HepG2 (cell line): Measurements from ENCODE around the gene NME4. TPM values are rescaled to one million over a fixed set of nuclear protein-coding genes. Genes with fewer than 3 reads are reported as not detected.
A peak's percentile ranks its signal among the peaks of the same experiment; 100 is the strongest.

Experiments used
- HNF4G ChIP-seq, 2 experiments: sonication (generic) in 1 of 2; formaldehyde crosslinking in 1 of 2; IDR thresholded peaks; 2 replicates each; pipeline versions ENCODE4 v1.4.0 to v1.6.1; 2011 to 2020; ENCODE audit warnings: borderline replicate concordance in 2 of 2, low read depth in 2 of 2, mild to moderate bottlenecking in 2 of 2, low read length in 1 of 2, missing genetic modification reagents in 1 of 2, moderate library complexity in 1 of 2
- MAFK ChIP-seq, 2 experiments: IDR thresholded peaks in 1 of 2; conservative IDR thresholded peaks in 1 of 2; 2 replicates each; pipeline ENCODE4 v1.6.1; 2011; ENCODE audit warnings: improper control_type of control experiment in 2 of 2, low read length in 2 of 2
- NCOR1 ChIP-seq: fragments of 200-600 bp; sonication (generic); IDR thresholded peaks from 2 replicates; pipeline ENCODE4 v1.7.0; 2017; ENCODE audit warnings: antibody characterized with exemption, low read length, borderline replicate concordance
- NR2F2 ChIP-seq: IDR thresholded peaks from 2 replicates; pipeline ENCODE4 v1.6.1; 2012; ENCODE audit warnings: low read depth, inconsistent platforms, borderline replicate concordance
- NRL ChIP-seq: sonication (generic); formaldehyde crosslinking; IDR thresholded peaks from 2 replicates; pipeline ENCODE4 v1.5.0; 2020; ENCODE audit warnings: missing genetic modification reagents, mild to moderate bottlenecking, moderate library complexity, borderline replicate concordance
- PATZ1 ChIP-seq: sonication (generic); formaldehyde crosslinking; IDR thresholded peaks from 2 replicates; pipeline ENCODE4 v1.4.0; 2020; ENCODE audit warnings: missing genetic modification reagents
- RXRB ChIP-seq: IDR thresholded peaks from 2 replicates; pipeline ENCODE4 v1.6.1; 2016; ENCODE audit warnings: borderline replicate concordance, missing genetic modification reagents, missing compliant biosample characterization
- SAFB2 ChIP-seq: sonication (generic); formaldehyde crosslinking; IDR thresholded peaks from 2 replicates; pipeline ENCODE4 v1.5.1; 2020; ENCODE audit warnings: missing genetic modification reagents, low read depth, mild to moderate bottlenecking, borderline replicate concordance
- SP2 ChIP-seq: sonication (generic); formaldehyde crosslinking; IDR thresholded peaks from 2 replicates; pipeline ENCODE4 v1.5.1; 2020; ENCODE audit warnings: mild to moderate bottlenecking, missing genetic modification reagents
- TCF7 ChIP-seq: sonication (generic); IDR thresholded peaks from 2 replicates; pipeline ENCODE4 v1.6.1; 2016; ENCODE audit warnings: antibody characterized with exemption, low read depth
- ZFP36L1 ChIP-seq: sonication (generic); formaldehyde crosslinking; IDR thresholded peaks from 2 replicates; pipeline ENCODE4 v1.8.0; 2022; ENCODE audit warnings: mild to moderate bottlenecking, missing genetic modification reagents, moderate library complexity
- ZFP91 ChIP-seq: sonication (generic); formaldehyde crosslinking; IDR thresholded peaks from 2 replicates; pipeline ENCODE4 v1.9.0; 2022; ENCODE audit warnings: missing genetic modification reagents, mild to moderate bottlenecking, borderline replicate concordance
- ZFX ChIP-seq: sonication (generic); formaldehyde crosslinking; IDR thresholded peaks from 2 replicates; pipeline ENCODE4 v1.4.0; 2020; ENCODE audit warnings: mild to moderate bottlenecking, low read depth, missing genetic modification reagents, moderate library complexity
- ZNF256 ChIP-seq: sonication (generic); formaldehyde crosslinking; conservative IDR thresholded peaks from 2 replicates; pipeline ENCODE4 v1.4.0; 2020; ENCODE audit warnings: missing genetic modification reagents
- ZNF883 ChIP-seq: sonication (generic); formaldehyde crosslinking; IDR thresholded peaks from 2 replicates; pipeline ENCODE4 v1.5.1; 2020; ENCODE audit warnings: mild to moderate bottlenecking, missing genetic modification reagents; ENCODE audit errors: not compliant biosample characterization
- polyA plus RNA-seq, 8 experiments: library from polyadenylated mRNA; depleted of rRNA in 3 of 8; stranded (reverse) in 7 of 8; unstranded in 1 of 8; fragments of >200 nt; fragmentation: Illumina TruSeq in 4 of 8; extraction: Trizol in 4 of 8; gene quantifications; 2 replicates each; pipeline versions ENCODE4 v1.2.1 to v1.2.3, GENCODE V29; 2011 to 2016; ENCODE audit warnings: low read depth in 4 of 8, missing spikeins in 1 of 8, mixed read lengths in 1 of 8; ENCODE audit not compliant: insufficient read depth in 1 of 8
- total RNA-seq, 5 experiments: library from RNA; depleted of rRNA; stranded (reverse); fragments of >200 nt; fragmentation: Illumina TruSeq; extraction: Trizol; gene quantifications; 2 replicates each; pipeline ENCODE4 v1.2.3, GENCODE V29; 2016; ENCODE audit warnings: low read depth in 1 of 5
- TF ChIP-seq, protein P1 (sequence below): sonication (generic); formaldehyde crosslinking; IDR thresholded peaks from 2 replicates; pipeline ENCODE4 v1.4.0; 2020; ENCODE audit warnings: mild to moderate bottlenecking, missing genetic modification reagents, borderline replicate concordance
- TF ChIP-seq, protein P2 (sequence below): sonication (generic); formaldehyde crosslinking; IDR thresholded peaks from 2 replicates; pipeline ENCODE4 v1.4.0; 2020; ENCODE audit warnings: mild to moderate bottlenecking, missing genetic modification reagents

The NME4 gene
- total and polyA plus RNA-seq, 2 of the 13 experiments (the other 11 are each of a cell fraction or from before 2014, with no cell fraction given), result 121 to 263 TPM

- TF ChIP-seq, protein P1, sequence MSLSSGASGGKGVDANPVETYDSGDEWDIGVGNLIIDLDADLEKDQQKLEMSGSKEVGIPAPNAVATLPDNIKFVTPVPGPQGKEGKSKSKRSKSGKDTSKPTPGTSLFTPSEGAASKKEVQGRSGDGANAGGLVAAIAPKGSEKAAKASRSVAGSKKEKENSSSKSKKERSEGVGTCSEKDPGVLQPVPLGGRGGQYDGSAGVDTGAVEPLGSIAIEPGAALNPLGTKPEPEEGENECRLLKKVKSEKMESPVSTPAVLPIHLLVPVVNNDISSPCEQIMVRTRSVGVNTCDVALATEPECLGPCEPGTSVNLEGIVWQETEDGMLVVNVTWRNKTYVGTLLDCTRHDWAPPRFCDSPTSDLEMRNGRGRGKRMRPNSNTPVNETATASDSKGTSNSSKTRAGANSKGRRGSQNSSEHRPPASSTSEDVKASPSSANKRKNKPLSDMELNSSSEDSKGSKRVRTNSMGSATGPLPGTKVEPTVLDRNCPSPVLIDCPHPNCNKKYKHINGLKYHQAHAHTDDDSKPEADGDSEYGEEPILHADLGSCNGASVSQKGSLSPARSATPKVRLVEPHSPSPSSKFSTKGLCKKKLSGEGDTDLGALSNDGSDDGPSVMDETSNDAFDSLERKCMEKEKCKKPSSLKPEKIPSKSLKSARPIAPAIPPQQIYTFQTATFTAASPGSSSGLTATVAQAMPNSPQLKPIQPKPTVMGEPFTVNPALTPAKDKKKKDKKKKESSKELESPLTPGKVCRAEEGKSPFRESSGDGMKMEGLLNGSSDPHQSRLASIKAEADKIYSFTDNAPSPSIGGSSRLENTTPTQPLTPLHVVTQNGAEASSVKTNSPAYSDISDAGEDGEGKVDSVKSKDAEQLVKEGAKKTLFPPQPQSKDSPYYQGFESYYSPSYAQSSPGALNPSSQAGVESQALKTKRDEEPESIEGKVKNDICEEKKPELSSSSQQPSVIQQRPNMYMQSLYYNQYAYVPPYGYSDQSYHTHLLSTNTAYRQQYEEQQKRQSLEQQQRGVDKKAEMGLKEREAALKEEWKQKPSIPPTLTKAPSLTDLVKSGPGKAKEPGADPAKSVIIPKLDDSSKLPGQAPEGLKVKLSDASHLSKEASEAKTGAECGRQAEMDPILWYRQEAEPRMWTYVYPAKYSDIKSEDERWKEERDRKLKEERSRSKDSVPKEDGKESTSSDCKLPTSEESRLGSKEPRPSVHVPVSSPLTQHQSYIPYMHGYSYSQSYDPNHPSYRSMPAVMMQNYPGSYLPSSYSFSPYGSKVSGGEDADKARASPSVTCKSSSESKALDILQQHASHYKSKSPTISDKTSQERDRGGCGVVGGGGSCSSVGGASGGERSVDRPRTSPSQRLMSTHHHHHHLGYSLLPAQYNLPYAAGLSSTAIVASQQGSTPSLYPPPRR (CRISPR knock-in tag), result no peak
- TF ChIP-seq ZNF883 (no peak), RXRB (CRISPR knock-in tag) (no peak), SAFB2 (no peak), ZFP91 (CRISPR knock-in tag) (peak; percentile 29), TCF7 (no peak), NCOR1 (no peak), NR2F2 (no peak), NRL (CRISPR knock-in tag) (no peak), PATZ1 (CRISPR knock-in tag) (peak; percentile 36; the same call in 1 of the 2 replicates), MAFK (conservative IDR thresholded peaks at IDR 0.05 in 1 of 2, IDR thresholded peaks at IDR 0.05 in 1 of 2; ENCODE audit: low read length in 2 of 2) (no peak), SP2 (CRISPR knock-in tag) (no peak), ZNF256 (CRISPR knock-in tag) (no peak), ZFP36L1 (CRISPR knock-in tag) (no peak), HNF4G (IDR thresholded peaks at IDR 0.05; ENCODE audit: borderline replicate concordance, low read depth, low read length) (no peak), HNF4G (CRISPR knock-in tag; IDR thresholded peaks at IDR 0.05; ENCODE audit: borderline replicate concordance, low read depth) (no peak), ZFX (CRISPR knock-in tag) (peak; percentile 51; the same call in 1 of the 2 replicates)
- TF ChIP-seq, protein P2, sequence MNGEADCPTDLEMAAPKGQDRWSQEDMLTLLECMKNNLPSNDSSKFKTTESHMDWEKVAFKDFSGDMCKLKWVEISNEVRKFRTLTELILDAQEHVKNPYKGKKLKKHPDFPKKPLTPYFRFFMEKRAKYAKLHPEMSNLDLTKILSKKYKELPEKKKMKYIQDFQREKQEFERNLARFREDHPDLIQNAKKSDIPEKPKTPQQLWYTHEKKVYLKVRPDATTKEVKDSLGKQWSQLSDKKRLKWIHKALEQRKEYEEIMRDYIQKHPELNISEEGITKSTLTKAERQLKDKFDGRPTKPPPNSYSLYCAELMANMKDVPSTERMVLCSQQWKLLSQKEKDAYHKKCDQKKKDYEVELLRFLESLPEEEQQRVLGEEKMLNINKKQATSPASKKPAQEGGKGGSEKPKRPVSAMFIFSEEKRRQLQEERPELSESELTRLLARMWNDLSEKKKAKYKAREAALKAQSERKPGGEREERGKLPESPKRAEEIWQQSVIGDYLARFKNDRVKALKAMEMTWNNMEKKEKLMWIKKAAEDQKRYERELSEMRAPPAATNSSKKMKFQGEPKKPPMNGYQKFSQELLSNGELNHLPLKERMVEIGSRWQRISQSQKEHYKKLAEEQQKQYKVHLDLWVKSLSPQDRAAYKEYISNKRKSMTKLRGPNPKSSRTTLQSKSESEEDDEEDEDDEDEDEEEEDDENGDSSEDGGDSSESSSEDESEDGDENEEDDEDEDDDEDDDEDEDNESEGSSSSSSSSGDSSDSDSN (CRISPR knock-in tag), result no peak
These were observed 17.6 kb upstream of the NME4 start (continued) for GRCh38 chr16:379183-379960.
